GM23338 (cell line): ENCODE results near the gene RFNG. TPM values are rescaled to one million over a fixed set of nuclear protein-coding genes. Genes with fewer than 3 reads are reported as not detected.

Experiments used
- ATAC-seq: fragments of 200-7000 bp; cut with Tn5 transposase; 3 replicates; pipeline ENCODE4 v1.9.1; 2020
- DNase-seq: peaks from one replicate; pipeline ENCODE4 v3.0.0-alpha.2; 2015; ENCODE audit warnings: low spot score
- H2AFZ ChIP-seq: fragments of 200-600 bp; sonication (generic); 2 replicates; pipeline ENCODE4 v1.8.0; 2016; ENCODE audit warnings: antibody characterized with exemption, mild to moderate bottlenecking, moderate library complexity
- H3F3A ChIP-seq: fragments of 200-600 bp; sonication (generic); replicated peaks from 2 replicates; pipeline ENCODE4 v1.8.0; 2017; ENCODE audit warnings: antibody characterized with exemption, mixed run types, low read depth
- H3K27ac ChIP-seq: fragments of 200-600 bp; sonication (generic); 2 replicates; pipeline ENCODE4 v1.6.1; 2016; ENCODE audit warnings: low read depth
- H3K27me3 ChIP-seq: fragments of 200-600 bp; sonication (generic); 2 replicates; pipeline ENCODE4 v1.8.0; 2016; ENCODE audit warnings: mild to moderate bottlenecking, mixed run types, moderate library complexity; ENCODE audit not compliant: insufficient read depth
- H3K36me3 ChIP-seq: fragments of 200-600 bp; sonication (generic); 2 replicates; pipeline ENCODE4 v1.8.0; 2016; ENCODE audit warnings: mild to moderate bottlenecking; ENCODE audit not compliant: insufficient read depth
- H3K4me1 ChIP-seq: fragments of 200-600 bp; sonication (generic); 2 replicates; pipeline ENCODE4 v1.8.0; 2016; ENCODE audit warnings: mild to moderate bottlenecking, moderate library complexity; ENCODE audit not compliant: insufficient read depth
- H3K4me2 ChIP-seq: fragments of 200-600 bp; sonication (generic); 2 replicates; pipeline ENCODE4 v1.7.1; 2017; ENCODE audit warnings: mixed run types
- H3K4me3 ChIP-seq: fragments of 200-600 bp; sonication (generic); 2 replicates; pipeline ENCODE4 v1.6.1; 2016; ENCODE audit warnings: mixed run types
- H3K79me2 ChIP-seq: fragments of 200-600 bp; sonication (generic); replicated peaks from 2 replicates; pipeline ENCODE4 v1.8.0; 2017; ENCODE audit warnings: mild to moderate bottlenecking; ENCODE audit not compliant: insufficient read depth
- H3K9me2 ChIP-seq: fragments of 200-600 bp; sonication (generic); 2 replicates; pipeline ENCODE4 v1.8.0; 2017; ENCODE audit not compliant: insufficient read depth
- H4K20me1 ChIP-seq: fragments of 200-600 bp; sonication (generic); replicated peaks from 2 replicates; pipeline ENCODE4 v1.8.0; 2017; ENCODE audit warnings: mild to moderate bottlenecking; ENCODE audit not compliant: insufficient read depth
- H3K27ac Mint-ChIP-seq: 2 replicates; pipeline ENCODE4 v1.8.0; 2020; ENCODE audit warnings: inconsistent platforms, mild to moderate bottlenecking, moderate library complexity, mixed read lengths
- H3K27me3 Mint-ChIP-seq: 3 replicates; pipeline ENCODE4 v1.8.0; 2022; ENCODE audit warnings: low read depth, mild to moderate bottlenecking, moderate library complexity, mixed read lengths, inconsistent platforms; ENCODE audit not compliant: insufficient read depth, poor library complexity
- H3K36me3 Mint-ChIP-seq: 3 replicates; pipeline ENCODE4 v1.8.0; 2021; ENCODE audit warnings: low read depth, mild to moderate bottlenecking, inconsistent platforms, moderate library complexity, mixed read lengths
- H3K4me1 Mint-ChIP-seq: 3 replicates; pipeline ENCODE4 v1.8.0; 2020; ENCODE audit warnings: mild to moderate bottlenecking, inconsistent platforms, mixed read lengths
- H3K4me3 Mint-ChIP-seq: 3 replicates; pipeline ENCODE4 v1.8.0; 2021; ENCODE audit warnings: moderate library complexity, mild to moderate bottlenecking, inconsistent platforms, mixed read lengths
- H3K9me3 Mint-ChIP-seq: 3 replicates; pipeline ENCODE4 v1.8.0; 2020; ENCODE audit warnings: moderate library complexity, mild to moderate bottlenecking, inconsistent platforms, mixed read lengths
- EZH2phosphoT487 ChIP-seq: fragments of 200-600 bp; sonication (generic); IDR thresholded peaks from one replicate; pipeline ENCODE4 v1.8.1; 2018; ENCODE audit warnings: antibody characterized with exemption; ENCODE audit not compliant: unreplicated experiment
- JUNB ChIP-seq: IDR thresholded peaks from one replicate; pipeline ENCODE4 v1.6.1; 2016; ENCODE audit warnings: antibody characterized with exemption; ENCODE audit not compliant: unreplicated experiment
- POLR2AphosphoS5 ChIP-seq: IDR thresholded peaks from 2 replicates; pipeline ENCODE4 v1.6.1; 2016; ENCODE audit warnings: antibody characterized with exemption, low read depth
- ZNF114 ChIP-seq: fragments of 250-450 bp; sonication (Bioruptor Pico); IDR thresholded peaks from 2 replicates; pipeline ENCODE4 v1.5.0; 2020; ENCODE audit warnings: mild to moderate bottlenecking, moderate library complexity
- polyA plus RNA-seq: library from polyadenylated mRNA; unstranded; fragments of >200 nt; fragmentation: Nextera tagmentation; extraction: Ambion mirVana; gene quantifications from 2 replicates; pipeline ENCODE4 v1.2.1, GENCODE V29; 2016
- total RNA-seq: library from RNA; depleted of rRNA; stranded (reverse); fragments of >200 nt; shearing (Covaris generic); gene quantifications from 2 replicates; pipeline ENCODE4 v1.2.3, GENCODE V29; 2014
- TF ChIP-seq, protein P1 (sequence below): fragments of 250-450 bp; sonication (Bioruptor Pico); IDR thresholded peaks from 2 replicates; pipeline ENCODE4 v1.5.0; 2020; ENCODE audit warnings: mild to moderate bottlenecking, moderate library complexity
- TF ChIP-seq, protein P2 (sequence below): IDR thresholded peaks from 2 replicates; pipeline ENCODE4 v1.6.1; 2016; ENCODE audit warnings: antibody characterized with exemption
- TF ChIP-seq, protein P3 (sequence below), 2 experiments: fragments of 200-600 bp in 1 of 2; sonication (generic) in 1 of 2; conservative IDR thresholded peaks; 2 replicates each; pipeline versions ENCODE4 v1.5.1 to v1.6.1; 2016 to 2017; ENCODE audit warnings: antibody characterized with exemption in 2 of 2, low read depth in 2 of 2, mild to moderate bottlenecking in 2 of 2, moderate library complexity in 1 of 2

RFNG gene
- total and polyA plus RNA-seq, 2 experiments from 2014 or later, result 18.0 to 44.7 TPM

DNA sequence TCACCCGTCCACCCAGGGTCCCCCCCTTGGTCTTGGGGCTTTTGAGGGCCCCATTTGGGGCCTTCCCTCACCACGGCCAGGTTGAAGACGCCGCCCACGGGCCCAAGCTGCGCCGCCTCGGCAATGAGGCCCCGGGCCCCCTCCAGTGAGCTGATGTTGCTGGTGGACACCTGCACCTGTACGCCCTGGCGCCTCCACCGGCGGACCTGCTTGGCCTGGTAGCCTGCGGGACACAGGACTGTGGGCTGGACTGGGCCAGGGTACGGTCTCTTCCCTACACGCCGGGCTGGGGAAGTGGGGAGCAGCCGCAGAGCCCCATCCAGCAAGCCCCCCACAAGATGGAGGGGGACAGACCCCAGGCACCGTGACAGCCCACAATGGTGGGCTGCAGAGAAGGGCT is 30.8 kb upstream of the RFNG start (continued):
- TF ChIP-seq, protein P1, sequence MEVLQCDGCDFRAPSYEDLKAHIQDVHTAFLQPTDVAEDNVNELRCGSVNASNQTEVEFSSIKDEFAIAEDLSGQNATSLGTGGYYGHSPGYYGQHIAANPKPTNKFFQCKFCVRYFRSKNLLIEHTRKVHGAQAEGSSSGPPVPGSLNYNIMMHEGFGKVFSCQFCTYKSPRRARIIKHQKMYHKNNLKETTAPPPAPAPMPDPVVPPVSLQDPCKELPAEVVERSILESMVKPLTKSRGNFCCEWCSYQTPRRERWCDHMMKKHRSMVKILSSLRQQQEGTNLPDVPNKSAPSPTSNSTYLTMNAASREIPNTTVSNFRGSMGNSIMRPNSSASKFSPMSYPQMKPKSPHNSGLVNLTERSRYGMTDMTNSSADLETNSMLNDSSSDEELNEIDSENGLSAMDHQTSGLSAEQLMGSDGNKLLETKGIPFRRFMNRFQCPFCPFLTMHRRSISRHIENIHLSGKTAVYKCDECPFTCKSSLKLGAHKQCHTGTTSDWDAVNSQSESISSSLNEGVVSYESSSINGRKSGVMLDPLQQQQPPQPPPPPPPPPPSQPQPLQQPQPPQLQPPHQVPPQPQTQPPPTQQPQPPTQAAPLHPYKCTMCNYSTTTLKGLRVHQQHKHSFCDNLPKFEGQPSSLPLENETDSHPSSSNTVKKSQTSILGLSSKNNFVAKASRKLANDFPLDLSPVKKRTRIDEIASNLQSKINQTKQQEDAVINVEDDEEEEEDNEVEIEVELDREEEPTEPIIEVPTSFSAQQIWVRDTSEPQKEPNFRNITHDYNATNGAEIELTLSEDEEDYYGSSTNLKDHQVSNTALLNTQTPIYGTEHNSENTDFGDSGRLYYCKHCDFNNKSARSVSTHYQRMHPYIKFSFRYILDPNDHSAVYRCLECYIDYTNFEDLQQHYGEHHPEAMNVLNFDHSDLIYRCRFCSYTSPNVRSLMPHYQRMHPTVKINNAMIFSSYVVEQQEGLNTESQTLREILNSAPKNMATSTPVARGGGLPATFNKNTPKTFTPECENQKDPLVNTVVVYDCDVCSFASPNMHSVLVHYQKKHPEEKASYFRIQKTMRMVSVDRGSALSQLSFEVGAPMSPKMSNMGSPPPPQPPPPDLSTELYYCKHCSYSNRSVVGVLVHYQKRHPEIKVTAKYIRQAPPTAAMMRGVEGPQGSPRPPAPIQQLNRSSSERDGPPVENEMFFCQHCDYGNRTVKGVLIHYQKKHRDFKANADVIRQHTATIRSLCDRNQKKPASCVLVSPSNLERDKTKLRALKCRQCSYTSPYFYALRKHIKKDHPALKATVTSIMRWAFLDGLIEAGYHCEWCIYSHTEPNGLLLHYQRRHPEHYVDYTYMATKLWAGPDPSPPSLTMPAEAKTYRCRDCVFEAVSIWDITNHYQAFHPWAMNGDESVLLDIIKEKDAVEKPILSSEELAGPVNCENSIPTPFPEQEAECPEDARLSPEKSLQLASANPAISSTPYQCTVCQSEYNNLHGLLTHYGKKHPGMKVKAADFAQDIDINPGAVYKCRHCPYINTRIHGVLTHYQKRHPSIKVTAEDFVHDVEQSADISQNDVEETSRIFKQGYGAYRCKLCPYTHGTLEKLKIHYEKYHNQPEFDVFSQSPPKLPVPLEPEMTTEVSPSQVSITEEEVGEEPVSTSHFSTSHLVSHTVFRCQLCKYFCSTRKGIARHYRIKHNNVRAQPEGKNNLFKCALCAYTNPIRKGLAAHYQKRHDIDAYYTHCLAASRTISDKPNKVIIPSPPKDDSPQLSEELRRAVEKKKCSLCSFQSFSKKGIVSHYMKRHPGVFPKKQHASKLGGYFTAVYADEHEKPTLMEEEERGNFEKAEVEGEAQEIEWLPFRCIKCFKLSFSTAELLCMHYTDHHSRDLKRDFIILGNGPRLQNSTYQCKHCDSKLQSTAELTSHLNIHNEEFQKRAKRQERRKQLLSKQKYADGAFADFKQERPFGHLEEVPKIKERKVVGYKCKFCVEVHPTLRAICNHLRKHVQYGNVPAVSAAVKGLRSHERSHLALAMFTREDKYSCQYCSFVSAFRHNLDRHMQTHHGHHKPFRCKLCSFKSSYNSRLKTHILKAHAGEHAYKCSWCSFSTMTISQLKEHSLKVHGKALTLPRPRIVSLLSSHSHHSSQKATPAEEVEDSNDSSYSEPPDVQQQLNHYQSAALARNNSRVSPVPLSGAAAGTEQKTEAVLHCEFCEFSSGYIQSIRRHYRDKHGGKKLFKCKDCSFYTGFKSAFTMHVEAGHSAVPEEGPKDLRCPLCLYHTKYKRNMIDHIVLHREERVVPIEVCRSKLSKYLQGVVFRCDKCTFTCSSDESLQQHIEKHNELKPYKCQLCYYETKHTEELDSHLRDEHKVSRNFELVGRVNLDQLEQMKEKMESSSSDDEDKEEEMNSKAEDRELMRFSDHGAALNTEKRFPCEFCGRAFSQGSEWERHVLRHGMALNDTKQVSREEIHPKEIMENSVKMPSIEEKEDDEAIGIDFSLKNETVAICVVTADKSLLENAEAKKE (CRISPR knock-in tag), result no peak

DNA sequence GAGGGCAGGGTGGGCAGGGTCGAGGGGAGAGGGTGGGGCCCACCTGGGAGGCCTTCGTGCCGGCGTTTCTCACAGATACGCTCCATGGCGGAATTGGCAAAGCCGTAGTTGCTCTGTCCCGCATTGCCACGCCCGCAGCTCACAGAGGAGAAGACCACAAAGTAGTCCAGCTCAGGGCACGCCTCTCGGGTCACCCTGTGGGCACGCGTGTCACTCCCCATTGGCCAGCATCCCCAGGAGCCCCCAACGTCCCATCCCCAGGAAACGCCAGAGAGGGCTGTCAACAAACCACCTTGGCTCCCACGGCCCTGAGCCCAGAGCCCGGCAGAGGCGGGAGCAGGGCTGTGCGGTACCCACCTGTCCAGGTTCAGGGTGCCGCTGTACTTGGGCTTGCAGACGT is 30.4 kb upstream of the RFNG start:
- Mint-ChIP-seq H3K4me3 (no peak overlapping the region), H3K27me3 (peaks cover 15% of the 10 kb centered on the region), H3K36me3 (peaks cover 53% of the 10 kb centered on the region), H3K27ac (no peak overlapping the region), H3K4me1 (peaks cover 3% of the 10 kb centered on the region), H3K9me3 (no peaks in the 10 kb centered on the region; the same call in 2 of the 3 replicates)
- no peaks in the 10 kb centered on the region for H3K9me2 ChIP-seq
- no peaks in the 10 kb centered on the region for H3K79me2 ChIP-seq
- H3K27me3 ChIP-seq, result no peaks in the 10 kb centered on the region
- H3F3A ChIP-seq, result peaks cover 21% of the 10 kb centered on the region
- H3K4me3 ChIP-seq, result no peak overlapping the region
- DNase-seq (no peak), ATAC-seq (no peak)
- H3K36me3 ChIP-seq, result peaks cover 10% of the 10 kb centered on the region; the same call in 1 of the 2 replicates
- no peak overlapping the region for H3K27ac ChIP-seq
- H3K4me2 ChIP-seq, result no peak overlapping the region
- no peaks in the 10 kb centered on the region for H3K4me1 ChIP-seq
- peaks cover 8% of the 10 kb centered on the region for H4K20me1 ChIP-seq
- H2AFZ ChIP-seq, result no peak overlapping the region
- TF ChIP-seq, protein P1 (CRISPR knock-in tag), result no peak
- TF ChIP-seq JUNB, result no peak
- TF ChIP-seq ZNF114 (CRISPR knock-in tag), result no peak
- TF ChIP-seq, protein P2, sequence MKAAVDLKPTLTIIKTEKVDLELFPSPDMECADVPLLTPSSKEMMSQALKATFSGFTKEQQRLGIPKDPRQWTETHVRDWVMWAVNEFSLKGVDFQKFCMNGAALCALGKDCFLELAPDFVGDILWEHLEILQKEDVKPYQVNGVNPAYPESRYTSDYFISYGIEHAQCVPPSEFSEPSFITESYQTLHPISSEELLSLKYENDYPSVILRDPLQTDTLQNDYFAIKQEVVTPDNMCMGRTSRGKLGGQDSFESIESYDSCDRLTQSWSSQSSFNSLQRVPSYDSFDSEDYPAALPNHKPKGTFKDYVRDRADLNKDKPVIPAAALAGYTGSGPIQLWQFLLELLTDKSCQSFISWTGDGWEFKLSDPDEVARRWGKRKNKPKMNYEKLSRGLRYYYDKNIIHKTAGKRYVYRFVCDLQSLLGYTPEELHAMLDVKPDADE, result no peak
- TF ChIP-seq POLR2AphosphoS5, result no peak
- TF ChIP-seq, protein P3, sequence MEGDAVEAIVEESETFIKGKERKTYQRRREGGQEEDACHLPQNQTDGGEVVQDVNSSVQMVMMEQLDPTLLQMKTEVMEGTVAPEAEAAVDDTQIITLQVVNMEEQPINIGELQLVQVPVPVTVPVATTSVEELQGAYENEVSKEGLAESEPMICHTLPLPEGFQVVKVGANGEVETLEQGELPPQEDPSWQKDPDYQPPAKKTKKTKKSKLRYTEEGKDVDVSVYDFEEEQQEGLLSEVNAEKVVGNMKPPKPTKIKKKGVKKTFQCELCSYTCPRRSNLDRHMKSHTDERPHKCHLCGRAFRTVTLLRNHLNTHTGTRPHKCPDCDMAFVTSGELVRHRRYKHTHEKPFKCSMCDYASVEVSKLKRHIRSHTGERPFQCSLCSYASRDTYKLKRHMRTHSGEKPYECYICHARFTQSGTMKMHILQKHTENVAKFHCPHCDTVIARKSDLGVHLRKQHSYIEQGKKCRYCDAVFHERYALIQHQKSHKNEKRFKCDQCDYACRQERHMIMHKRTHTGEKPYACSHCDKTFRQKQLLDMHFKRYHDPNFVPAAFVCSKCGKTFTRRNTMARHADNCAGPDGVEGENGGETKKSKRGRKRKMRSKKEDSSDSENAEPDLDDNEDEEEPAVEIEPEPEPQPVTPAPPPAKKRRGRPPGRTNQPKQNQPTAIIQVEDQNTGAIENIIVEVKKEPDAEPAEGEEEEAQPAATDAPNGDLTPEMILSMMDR (conservative IDR thresholded peaks at IDR 0.05; ENCODE audit: low read depth in 2 of 2), result no peak
- TF ChIP-seq EZH2phosphoT487, result no peak
